H1 (cell line): Measurements from ENCODE around the gene NDUFB4. TPM values are rescaled to one million over a fixed set of nuclear protein-coding genes. Genes with fewer than 3 reads are reported as not detected.

Experiments used
- BRCA1 ChIP-seq: IDR thresholded peaks from 2 replicates; pipeline ENCODE4 v1.6.1; 2012; ENCODE audit warnings: low read depth, low read length, improper control_type of control experiment
- GTF2F1 ChIP-seq: IDR thresholded peaks from 2 replicates; pipeline ENCODE4 v1.6.1; 2012; ENCODE audit warnings: low read depth, low read length, improper control_type of control experiment, borderline replicate concordance
- POU5F1 ChIP-seq: IDR thresholded peaks from 2 replicates; pipeline ENCODE4 v1.6.1; 2011; ENCODE audit warnings: low read depth, mild to moderate bottlenecking, low read length, moderate library complexity
- RNF2 ChIP-seq: fragments of 200-900, 300-1000 bp; sonication (generic); IDR thresholded peaks from 2 replicates; pipeline ENCODE4 v1.7.1; 2016; ENCODE audit warnings: borderline replicate concordance, low read depth, mild to moderate bottlenecking, antibody characterized with exemption, low read length; ENCODE audit not compliant: poor library complexity, severe bottlenecking; ENCODE audit errors: missing control alignments
- polyA plus RNA-seq, 7 experiments: library from polyadenylated mRNA; depleted of rRNA in 3 of 7; stranded (reverse) in 5 of 7; unstranded in 2 of 7; fragments of >200 nt in 5 of 7; fragments of 200-250 nt in 2 of 7; gene quantifications; 1 replicate in 5 of 7; 2 replicates in 1 of 7; 4 replicates in 1 of 7; pipeline versions ENCODE4 v1.2.1 to v1.2.3, GENCODE V29; 2011 to 2013; ENCODE audit warnings: missing spikeins in 2 of 7, mixed read lengths in 2 of 7
- total RNA-seq: library from RNA; stranded (reverse); fragmentation: NEBNext Ultra II Directional; extraction: Animal tissue kit (Norgen Biotek cat#: 25700); gene quantifications from 2 replicates; pipeline ENCODE4 v1.2.1, GENCODE V29; 2021
- TF ChIP-seq, protein P1 (sequence below): fragments of 300-600 bp; sonication (generic); IDR thresholded peaks from 2 replicates; pipeline ENCODE4 v1.7.1; 2012; ENCODE audit warnings: low read length, moderate library complexity, mild to moderate bottlenecking, inconsistent platforms; ENCODE audit not compliant: insufficient replicate concordance

Gene NDUFB4
- total and polyA plus RNA-seq, 2 of the 8 experiments (the other 6 are each of a cell fraction or from before 2014, with no cell fraction given) = 184 to 382 TPM

DNA sequence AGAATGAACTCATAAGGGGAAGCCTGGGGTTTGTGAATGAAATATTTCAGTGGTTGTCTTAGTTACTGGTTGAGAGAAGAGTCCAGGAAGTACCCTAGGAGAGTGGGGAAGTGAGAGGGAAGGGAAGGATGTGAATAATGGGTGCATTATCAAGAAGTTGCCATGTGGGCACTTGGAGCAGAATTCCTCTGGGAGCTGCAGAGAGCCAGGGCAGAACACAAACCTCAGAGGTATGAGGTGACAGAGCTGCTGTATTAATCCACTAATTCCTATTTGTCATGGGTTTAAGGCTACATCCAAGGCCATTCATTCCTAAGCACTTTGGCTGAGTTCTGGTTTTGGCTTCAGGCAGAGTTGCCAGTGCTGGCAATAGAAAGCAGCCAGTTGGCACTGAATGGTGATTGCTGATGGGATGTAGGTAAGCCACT lies 29.0 kb downstream of the NDUFB4 start (continued):
- TF ChIP-seq, protein P1, sequence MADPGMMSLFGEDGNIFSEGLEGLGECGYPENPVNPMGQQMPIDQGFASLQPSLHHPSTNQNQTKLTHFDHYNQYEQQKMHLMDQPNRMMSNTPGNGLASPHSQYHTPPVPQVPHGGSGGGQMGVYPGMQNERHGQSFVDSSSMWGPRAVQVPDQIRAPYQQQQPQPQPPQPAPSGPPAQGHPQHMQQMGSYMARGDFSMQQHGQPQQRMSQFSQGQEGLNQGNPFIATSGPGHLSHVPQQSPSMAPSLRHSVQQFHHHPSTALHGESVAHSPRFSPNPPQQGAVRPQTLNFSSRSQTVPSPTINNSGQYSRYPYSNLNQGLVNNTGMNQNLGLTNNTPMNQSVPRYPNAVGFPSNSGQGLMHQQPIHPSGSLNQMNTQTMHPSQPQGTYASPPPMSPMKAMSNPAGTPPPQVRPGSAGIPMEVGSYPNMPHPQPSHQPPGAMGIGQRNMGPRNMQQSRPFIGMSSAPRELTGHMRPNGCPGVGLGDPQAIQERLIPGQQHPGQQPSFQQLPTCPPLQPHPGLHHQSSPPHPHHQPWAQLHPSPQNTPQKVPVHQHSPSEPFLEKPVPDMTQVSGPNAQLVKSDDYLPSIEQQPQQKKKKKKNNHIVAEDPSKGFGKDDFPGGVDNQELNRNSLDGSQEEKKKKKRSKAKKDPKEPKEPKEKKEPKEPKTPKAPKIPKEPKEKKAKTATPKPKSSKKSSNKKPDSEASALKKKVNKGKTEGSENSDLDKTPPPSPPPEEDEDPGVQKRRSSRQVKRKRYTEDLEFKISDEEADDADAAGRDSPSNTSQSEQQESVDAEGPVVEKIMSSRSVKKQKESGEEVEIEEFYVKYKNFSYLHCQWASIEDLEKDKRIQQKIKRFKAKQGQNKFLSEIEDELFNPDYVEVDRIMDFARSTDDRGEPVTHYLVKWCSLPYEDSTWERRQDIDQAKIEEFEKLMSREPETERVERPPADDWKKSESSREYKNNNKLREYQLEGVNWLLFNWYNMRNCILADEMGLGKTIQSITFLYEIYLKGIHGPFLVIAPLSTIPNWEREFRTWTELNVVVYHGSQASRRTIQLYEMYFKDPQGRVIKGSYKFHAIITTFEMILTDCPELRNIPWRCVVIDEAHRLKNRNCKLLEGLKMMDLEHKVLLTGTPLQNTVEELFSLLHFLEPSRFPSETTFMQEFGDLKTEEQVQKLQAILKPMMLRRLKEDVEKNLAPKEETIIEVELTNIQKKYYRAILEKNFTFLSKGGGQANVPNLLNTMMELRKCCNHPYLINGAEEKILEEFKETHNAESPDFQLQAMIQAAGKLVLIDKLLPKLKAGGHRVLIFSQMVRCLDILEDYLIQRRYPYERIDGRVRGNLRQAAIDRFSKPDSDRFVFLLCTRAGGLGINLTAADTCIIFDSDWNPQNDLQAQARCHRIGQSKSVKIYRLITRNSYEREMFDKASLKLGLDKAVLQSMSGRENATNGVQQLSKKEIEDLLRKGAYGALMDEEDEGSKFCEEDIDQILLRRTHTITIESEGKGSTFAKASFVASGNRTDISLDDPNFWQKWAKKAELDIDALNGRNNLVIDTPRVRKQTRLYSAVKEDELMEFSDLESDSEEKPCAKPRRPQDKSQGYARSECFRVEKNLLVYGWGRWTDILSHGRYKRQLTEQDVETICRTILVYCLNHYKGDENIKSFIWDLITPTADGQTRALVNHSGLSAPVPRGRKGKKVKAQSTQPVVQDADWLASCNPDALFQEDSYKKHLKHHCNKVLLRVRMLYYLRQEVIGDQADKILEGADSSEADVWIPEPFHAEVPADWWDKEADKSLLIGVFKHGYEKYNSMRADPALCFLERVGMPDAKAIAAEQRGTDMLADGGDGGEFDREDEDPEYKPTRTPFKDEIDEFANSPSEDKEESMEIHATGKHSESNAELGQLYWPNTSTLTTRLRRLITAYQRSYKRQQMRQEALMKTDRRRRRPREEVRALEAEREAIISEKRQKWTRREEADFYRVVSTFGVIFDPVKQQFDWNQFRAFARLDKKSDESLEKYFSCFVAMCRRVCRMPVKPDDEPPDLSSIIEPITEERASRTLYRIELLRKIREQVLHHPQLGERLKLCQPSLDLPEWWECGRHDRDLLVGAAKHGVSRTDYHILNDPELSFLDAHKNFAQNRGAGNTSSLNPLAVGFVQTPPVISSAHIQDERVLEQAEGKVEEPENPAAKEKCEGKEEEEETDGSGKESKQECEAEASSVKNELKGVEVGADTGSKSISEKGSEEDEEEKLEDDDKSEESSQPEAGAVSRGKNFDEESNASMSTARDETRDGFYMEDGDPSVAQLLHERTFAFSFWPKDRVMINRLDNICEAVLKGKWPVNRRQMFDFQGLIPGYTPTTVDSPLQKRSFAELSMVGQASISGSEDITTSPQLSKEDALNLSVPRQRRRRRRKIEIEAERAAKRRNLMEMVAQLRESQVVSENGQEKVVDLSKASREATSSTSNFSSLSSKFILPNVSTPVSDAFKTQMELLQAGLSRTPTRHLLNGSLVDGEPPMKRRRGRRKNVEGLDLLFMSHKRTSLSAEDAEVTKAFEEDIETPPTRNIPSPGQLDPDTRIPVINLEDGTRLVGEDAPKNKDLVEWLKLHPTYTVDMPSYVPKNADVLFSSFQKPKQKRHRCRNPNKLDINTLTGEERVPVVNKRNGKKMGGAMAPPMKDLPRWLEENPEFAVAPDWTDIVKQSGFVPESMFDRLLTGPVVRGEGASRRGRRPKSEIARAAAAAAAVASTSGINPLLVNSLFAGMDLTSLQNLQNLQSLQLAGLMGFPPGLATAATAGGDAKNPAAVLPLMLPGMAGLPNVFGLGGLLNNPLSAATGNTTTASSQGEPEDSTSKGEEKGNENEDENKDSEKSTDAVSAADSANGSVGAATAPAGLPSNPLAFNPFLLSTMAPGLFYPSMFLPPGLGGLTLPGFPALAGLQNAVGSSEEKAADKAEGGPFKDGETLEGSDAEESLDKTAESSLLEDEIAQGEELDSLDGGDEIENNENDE = no peak
- TF ChIP-seq RNF2 = no peak
- no peak for TF ChIP-seq BRCA1
- TF ChIP-seq GTF2F1 = no peak
- TF ChIP-seq POU5F1 = no peak
